Measurements from ENCODE around the gene SPOCK2. TPM values are rescaled to one million over a fixed set of nuclear protein-coding genes. Genes with fewer than 3 reads are reported as not detected.

The SPOCK2 gene
- polyA plus RNA-seq, 3 donors, result 0.20 to 1.6 (median 0.45) TPM

- DNase-seq, result no peak
These were observed 19.1 kb upstream of the SPOCK2 start for GRCh38 chr10:72107325-72108003.

GRCh38 chr10:72106896-72107295 is 18.5 kb upstream of the SPOCK2 start:
- no peak overlapping the region for H3K4me3 ChIP-seq (replicated peaks in 1 of 3; ENCODE audit: low read depth in 2 of 3, low read length in 3 of 3)
- H4K20me1 ChIP-seq (ENCODE audit: insufficient read depth, low read length), result no peaks in the 10 kb centered on the region
- no peaks in the 10 kb centered on the region for H3K4me1 ChIP-seq (ENCODE audit: control insufficient read depth in 1 of 2, insufficient read depth in 2 of 2, low read length in 2 of 2)
- Mint-ChIP-seq H3K4me3 (no peak overlapping the region), H3K36me3 (peaks cover 31 to 47% of the 10 kb centered on the region in 2 donors), H3K9me3 (no peaks in the 10 kb centered on the region), H3K4me1 (no peaks in the 10 kb centered on the region), H3K27ac (no peak overlapping the region), H3K27me3 (ENCODE audit: low read depth in 3 of 3) (peaks cover 0 to 3% (median 0%) of the 10 kb centered on the region in 3 donors)
- no peak overlapping the region for H3K9ac ChIP-seq (ENCODE audit: insufficient read depth, low read length, poor library complexity, severe bottlenecking)
- no peaks in the 10 kb centered on the region for H3K27me3 ChIP-seq (ENCODE audit: control insufficient read depth in 2 of 2, insufficient read depth in 2 of 2, low read length in 2 of 2)
- TF ChIP-seq CTCF (IDR thresholded peaks at IDR 0.05), result no peak
- no CpG with 5 or more reads among the region's 2 CpGs for WGBS (ENCODE audit: insufficient coverage)
- intact Hi-C loops (cut with micrococcal nuclease), result no loop called here
- peaks cover 3 to 6% of the 10 kb centered on the region in 2 donors for H3K36me3 ChIP-seq (replicated peaks in 1 of 2; ENCODE audit: control insufficient read depth in 1 of 2, insufficient read depth in 2 of 2, low read length in 2 of 2)
- DNase-seq, result no peak
- H3K9me3 ChIP-seq (replicated peaks in 1 of 2; ENCODE audit: control insufficient read depth in 1 of 2, insufficient read depth in 1 of 2, low read length in 2 of 2), result no peaks in the 10 kb centered on the region
- H3K27ac ChIP-seq (ENCODE audit: low read depth in 1 of 2, low read length in 2 of 2), result no peak overlapping the region
- no peak overlapping the region for H2AFZ ChIP-seq (ENCODE audit: insufficient read depth, low read depth, low read length, poor library complexity, severe bottlenecking)
- no peaks in the 10 kb centered on the region for H3K79me2 ChIP-seq (ENCODE audit: insufficient read depth, low read length)
- H3K4me2 ChIP-seq (replicated peaks; ENCODE audit: extremely low read depth, low read length, poor library complexity, severe bottlenecking), result no peak overlapping the region

More at GRCh38 chr10:72107325-72108003, 19.1 kb upstream of the SPOCK2 start:
- no CpG with 5 or more reads among the region's 3 CpGs for WGBS (ENCODE audit: insufficient coverage)
- intact Hi-C loops (cut with micrococcal nuclease), result no loop called here
- H3K4me3 Mint-ChIP-seq, result no peak overlapping the region
- Histone ChIP-seq H3K4me3 (replicated peaks in 1 of 3; ENCODE audit: low read depth in 2 of 3, low read length in 3 of 3) (no peak overlapping the region), H3K4me2 (replicated peaks; ENCODE audit: extremely low read depth, low read length, poor library complexity, severe bottlenecking) (no peak overlapping the region), H3K79me2 (ENCODE audit: insufficient read depth, low read length) (no peaks in the 10 kb centered on the region), H2AFZ (ENCODE audit: insufficient read depth, low read depth, low read length, poor library complexity, severe bottlenecking) (no peak overlapping the region), H3K36me3 (replicated peaks in 1 of 2; ENCODE audit: control insufficient read depth in 1 of 2, insufficient read depth in 2 of 2, low read length in 2 of 2) (peaks cover under 1 to 6% of the 10 kb centered on the region in 2 donors), H4K20me1 (ENCODE audit: insufficient read depth, low read length) (no peaks in the 10 kb centered on the region), H3K27ac (ENCODE audit: low read depth in 1 of 2, low read length in 2 of 2) (no peak overlapping the region), H3K9ac (ENCODE audit: insufficient read depth, low read length, poor library complexity, severe bottlenecking) (no peak overlapping the region), H3K4me1 (ENCODE audit: control insufficient read depth in 1 of 2, insufficient read depth in 2 of 2, low read length in 2 of 2) (no peaks in the 10 kb centered on the region), H3K27me3 (ENCODE audit: control insufficient read depth in 2 of 2, insufficient read depth in 2 of 2, low read length in 2 of 2) (no peaks in the 10 kb centered on the region), H3K9me3 (replicated peaks in 1 of 2; ENCODE audit: control insufficient read depth in 1 of 2, insufficient read depth in 1 of 2, low read length in 2 of 2) (no peaks in the 10 kb centered on the region)
- no peak for TF ChIP-seq CTCF (IDR thresholded peaks at IDR 0.05)
- H3K9me3 Mint-ChIP-seq, result no peaks in the 10 kb centered on the region
- no peaks in the 10 kb centered on the region for H3K4me1 Mint-ChIP-seq
- H3K36me3 Mint-ChIP-seq, result peaks cover 30 to 45% of the 10 kb centered on the region in 2 donors
- no peak overlapping the region for H3K27ac Mint-ChIP-seq
- peaks cover 0 to 3% (median 0%) of the 10 kb centered on the region in 3 donors for H3K27me3 Mint-ChIP-seq (ENCODE audit: low read depth in 3 of 3)
